Mesendoderm (in vitro differentiated cells): ENCODE data around the gene NOP58.

Experiments
- DNase-seq: peaks from one replicate; pipeline ENCODE4 v3.0.0; 2013
- H2AK5ac ChIP-seq: 2 replicates; pipeline ENCODE4 v1.6.1; 2013; ENCODE audit warnings: low read length, inconsistent platforms
- H2BK120ac ChIP-seq: 2 replicates; pipeline ENCODE4 v1.6.1; 2013; ENCODE audit warnings: low read depth, mild to moderate bottlenecking, low read length, moderate library complexity, mixed read lengths
- H2BK15ac ChIP-seq: replicated peaks from 2 replicates; pipeline ENCODE4 v1.6.1; 2013; ENCODE audit warnings: low read depth, mild to moderate bottlenecking, moderate library complexity
- H2BK5ac ChIP-seq: 2 replicates; pipeline ENCODE4 v1.6.1; 2013; ENCODE audit warnings: low read length, inconsistent platforms
- H3K18ac ChIP-seq: 2 replicates; pipeline ENCODE4 v1.6.1; 2013; ENCODE audit warnings: mild to moderate bottlenecking, low read length, mixed read lengths
- H3K23ac ChIP-seq: one replicate; pipeline ENCODE4 v1.6.1; 2013; ENCODE audit warnings: low read length
- H3K27ac ChIP-seq: 2 replicates; pipeline ENCODE4 v1.5.1; 2013; ENCODE audit warnings: low read depth, mild to moderate bottlenecking, inconsistent platforms, low read length, moderate library complexity
- H3K27me3 ChIP-seq: 2 replicates; pipeline ENCODE4 v1.6.1; 2013; ENCODE audit warnings: low read length, control low read depth, mild to moderate bottlenecking, inconsistent platforms; ENCODE audit not compliant: insufficient read depth, poor library complexity
- H3K36me3 ChIP-seq: 2 replicates; pipeline ENCODE4 v1.6.1; 2013; ENCODE audit warnings: low read length, inconsistent platforms; ENCODE audit not compliant: control insufficient read depth, insufficient read depth
- H3K4ac ChIP-seq: one replicate; pipeline ENCODE4 v1.6.1; 2013; ENCODE audit warnings: low read depth, mild to moderate bottlenecking, low read length, moderate library complexity
- H3K4me1 ChIP-seq: 2 replicates; pipeline ENCODE4 v1.6.1; 2013; ENCODE audit warnings: low read depth, low read length, inconsistent platforms; ENCODE audit not compliant: control insufficient read depth
- H3K4me2 ChIP-seq: 2 replicates; pipeline ENCODE4 v1.6.1; 2013; ENCODE audit warnings: low read length
- H3K4me3 ChIP-seq: 2 replicates; pipeline ENCODE4 v1.5.1; 2013; ENCODE audit warnings: mild to moderate bottlenecking, low read length
- H3K56ac ChIP-seq: one replicate; pipeline ENCODE4 v1.6.1; 2013; ENCODE audit warnings: low read length
- H3K79me1 ChIP-seq: 2 replicates; pipeline ENCODE4 v1.6.1; 2013; ENCODE audit warnings: low read length, inconsistent platforms
- H3K79me2 ChIP-seq: 2 replicates; pipeline ENCODE4 v1.6.1; 2013; ENCODE audit warnings: mild to moderate bottlenecking, low read length; ENCODE audit not compliant: control insufficient read depth, insufficient read depth
- H3K9ac ChIP-seq: 2 replicates; pipeline ENCODE4 v1.6.1; 2013; ENCODE audit warnings: low read length, inconsistent platforms
- H4K5ac ChIP-seq: one replicate; pipeline ENCODE4 v1.6.1; 2013; ENCODE audit warnings: low read length
- H4K8ac ChIP-seq: one replicate; pipeline ENCODE4 v1.6.1; 2013; ENCODE audit warnings: low read depth, mild to moderate bottlenecking, control low read depth, low read length, moderate library complexity
- WGBS: extraction: QIAGEN DNeasy Blood & Tissue Kit; methylation state at CpG from one replicate; pipeline ENCODE4 v1.1.7; 2013; ENCODE audit warnings: low lambda C conversion rate, missing lambda C conversion rate; ENCODE audit not compliant: insufficient coverage; ENCODE audit errors: extremely low coverage; 5-methylcytosine and 5-hydroxymethylcytosine counted together

Gene NOP58

GRCh38 chr2:202290316-202290715 is 24.8 kb downstream of the NOP58 start:
- H3K79me1 ChIP-seq, result no peaks in the 10 kb centered on the region
- no peak overlapping the region for H2BK15ac ChIP-seq
- no peak overlapping the region for H2BK5ac ChIP-seq
- peaks cover 1% of the 10 kb centered on the region for H3K36me3 ChIP-seq
- no peaks in the 10 kb centered on the region for H3K27me3 ChIP-seq
- H3K4me3 ChIP-seq, result no peak overlapping the region
- H3K23ac ChIP-seq, result no peak overlapping the region
- H4K5ac ChIP-seq, result no peak overlapping the region
- no peaks in the 10 kb centered on the region for H3K4me1 ChIP-seq
- no CpG with 5 or more reads among the region's 3 CpGs for WGBS
- no peak overlapping the region for H2AK5ac ChIP-seq
- H3K9ac ChIP-seq, result no peak overlapping the region
- H3K79me2 ChIP-seq, result no peaks in the 10 kb centered on the region
- no peak overlapping the region for H3K56ac ChIP-seq
- no peak overlapping the region for H3K4me2 ChIP-seq
- DNase-seq, result no peak
- H4K8ac ChIP-seq, result no peak overlapping the region
- H3K27ac ChIP-seq, result no peak overlapping the region
- H3K18ac ChIP-seq, result no peak overlapping the region
- no peak overlapping the region for H3K4ac ChIP-seq
- H2BK120ac ChIP-seq, result no peak overlapping the region

GRCh38 chr2:202290970-202291369 is 25.4 kb downstream of the NOP58 start:
- WGBS, result no CpG with 5 or more reads among the region's 1 CpG
- Histone ChIP-seq H3K23ac (no peak overlapping the region), H3K56ac (no peak overlapping the region), H3K4ac (no peak overlapping the region), H3K36me3 (peaks cover 3% of the 10 kb centered on the region), H2BK5ac (no peak overlapping the region), H2BK120ac (no peak overlapping the region), H2BK15ac (no peak overlapping the region), H3K4me2 (no peak overlapping the region), H3K9ac (no peak overlapping the region), H3K18ac (no peak overlapping the region), H3K4me3 (no peak overlapping the region), H4K8ac (no peak overlapping the region), H4K5ac (no peak overlapping the region), H3K79me1 (no peaks in the 10 kb centered on the region), H3K4me1 (no peaks in the 10 kb centered on the region), H2AK5ac (no peak overlapping the region), H3K27ac (no peak overlapping the region), H3K27me3 (no peaks in the 10 kb centered on the region), H3K79me2 (no peaks in the 10 kb centered on the region)
- no peak for DNase-seq

- no CpG with 5 or more reads among the region's 1 CpG for WGBS
- H2BK15ac ChIP-seq, result no peak overlapping the region
- no peak overlapping the region for H3K23ac ChIP-seq
- H4K5ac ChIP-seq, result no peak overlapping the region
- no peak overlapping the region for H2AK5ac ChIP-seq
- no peak overlapping the region for H3K18ac ChIP-seq
- H2BK120ac ChIP-seq, result no peak overlapping the region
- H3K27me3 ChIP-seq, result no peaks in the 10 kb centered on the region
- H3K79me1 ChIP-seq, result peaks cover 2% of the 10 kb centered on the region
- no peak overlapping the region for H2BK5ac ChIP-seq
- H3K4me2 ChIP-seq, result no peak overlapping the region
- H3K9ac ChIP-seq, result no peak overlapping the region
- no peaks in the 10 kb centered on the region for H3K79me2 ChIP-seq
- no peak overlapping the region for H3K56ac ChIP-seq
- no peak overlapping the region for H4K8ac ChIP-seq
- H3K4ac ChIP-seq, result no peak overlapping the region
- no peak for DNase-seq
- no peak overlapping the region for H3K4me3 ChIP-seq
- H3K4me1 ChIP-seq, result no peaks in the 10 kb centered on the region
- H3K27ac ChIP-seq, result no peak overlapping the region
- peaks cover 9% of the 10 kb centered on the region for H3K36me3 ChIP-seq
These were observed 34.1 kb downstream of the NOP58 start for GRCh38 chr2:202299712-202300111.

- Histone ChIP-seq H2BK15ac (no peak overlapping the region), H3K79me1 (peaks cover 4% of the 10 kb centered on the region), H3K9ac (no peak overlapping the region), H3K4me1 (no peaks in the 10 kb centered on the region), H3K79me2 (no peaks in the 10 kb centered on the region), H4K8ac (no peak overlapping the region), H3K4ac (no peak overlapping the region), H3K27ac (no peak overlapping the region), H3K27me3 (no peaks in the 10 kb centered on the region), H3K18ac (no peak overlapping the region), H3K36me3 (peaks cover 11% of the 10 kb centered on the region), H3K56ac (no peak overlapping the region), H2BK120ac (no peak overlapping the region), H2AK5ac (no peak overlapping the region), H3K23ac (no peak overlapping the region), H2BK5ac (no peak overlapping the region), H3K4me3 (no peak overlapping the region), H3K4me2 (no peak overlapping the region), H4K5ac (no peak overlapping the region)
- no peak for DNase-seq
- WGBS, result no CpG with 5 or more reads among the region's 3 CpGs
These were observed 40.5 kb downstream of the NOP58 start for GRCh38 chr2:202306034-202306433.

- no peak overlapping the region for H2AK5ac ChIP-seq
- H3K56ac ChIP-seq, result no peak overlapping the region
- H3K79me2 ChIP-seq, result no peaks in the 10 kb centered on the region
- no peak overlapping the region for H2BK15ac ChIP-seq
- H3K4me3 ChIP-seq, result no peak overlapping the region
- no peak overlapping the region for H3K27ac ChIP-seq
- H3K4me1 ChIP-seq, result no peaks in the 10 kb centered on the region
- no peak overlapping the region for H3K9ac ChIP-seq
- peak; percentile 37 for DNase-seq
- no peak overlapping the region for H3K4ac ChIP-seq
- peaks cover 2% of the 10 kb centered on the region for H3K79me1 ChIP-seq
- H3K4me2 ChIP-seq, result no peak overlapping the region
- peaks cover 8% of the 10 kb centered on the region for H3K36me3 ChIP-seq
- no peak overlapping the region for H3K18ac ChIP-seq
- H2BK5ac ChIP-seq, result no peak overlapping the region
- no CpG with 5 or more reads among the region's 3 CpGs for WGBS
- no peak overlapping the region for H2BK120ac ChIP-seq
- H3K23ac ChIP-seq, result no peak overlapping the region
- no peaks in the 10 kb centered on the region for H3K27me3 ChIP-seq
- no peak overlapping the region for H4K5ac ChIP-seq
- no peak overlapping the region for H4K8ac ChIP-seq
These were observed 42.1 kb downstream of the NOP58 start for GRCh38 chr2:202307690-202308089.

GRCh38 chr2:202311823-202312388 is 46.3 kb downstream of the NOP58 start:
- Histone ChIP-seq H3K79me2 (no peaks in the 10 kb centered on the region), H3K79me1 (no peaks in the 10 kb centered on the region), H3K4ac (no peak overlapping the region), H3K4me2 (no peak overlapping the region), H4K8ac (no peak overlapping the region), H3K9ac (no peak overlapping the region), H3K36me3 (no peaks in the 10 kb centered on the region), H2BK5ac (no peak overlapping the region), H4K5ac (no peak overlapping the region), H3K27me3 (no peaks in the 10 kb centered on the region), H3K4me1 (no peaks in the 10 kb centered on the region), H2AK5ac (no peak overlapping the region), H3K56ac (no peak overlapping the region), H2BK15ac (no peak overlapping the region), H3K18ac (no peak overlapping the region), H3K4me3 (no peak overlapping the region), H2BK120ac (no peak overlapping the region), H3K27ac (no peak overlapping the region), H3K23ac (no peak overlapping the region)
- DNase-seq, result no peak
- no CpG with 5 or more reads among the region's 4 CpGs for WGBS
